A549 (cell line): Measurements from ENCODE around the gene YAF2.

ENCODE experiments used
- EP300 ChIP-seq, 2 experiments: fragments of >200 bp; sonication (Bioruptor Twin); formaldehyde crosslinking; IDR thresholded peaks; 2 replicates in 1 of 2; 3 replicates in 1 of 2; pipeline ENCODE4 v1.6.1; 2016 to 2017
- POLR2A ChIP-seq: IDR thresholded peaks from 2 replicates; pipeline ENCODE4 v1.6.1; 2012; ENCODE audit warnings: mild to moderate bottlenecking, low read length
- SMC3 ChIP-seq: fragments of >200 bp; sonication (Bioruptor Twin); formaldehyde crosslinking; IDR thresholded peaks from 3 replicates; pipeline ENCODE4 v1.6.1; 2018; ENCODE audit warnings: inconsistent platforms
- TF ChIP-seq, protein P1 (sequence below): IDR thresholded peaks from 2 replicates; pipeline ENCODE4 v1.6.1; 2012
- TF ChIP-seq, protein P2 (sequence below): fragments of >200 bp; sonication (Bioruptor Twin); formaldehyde crosslinking; IDR thresholded peaks from 3 replicates; pipeline ENCODE4 v1.5.1; 2016

DNA sequence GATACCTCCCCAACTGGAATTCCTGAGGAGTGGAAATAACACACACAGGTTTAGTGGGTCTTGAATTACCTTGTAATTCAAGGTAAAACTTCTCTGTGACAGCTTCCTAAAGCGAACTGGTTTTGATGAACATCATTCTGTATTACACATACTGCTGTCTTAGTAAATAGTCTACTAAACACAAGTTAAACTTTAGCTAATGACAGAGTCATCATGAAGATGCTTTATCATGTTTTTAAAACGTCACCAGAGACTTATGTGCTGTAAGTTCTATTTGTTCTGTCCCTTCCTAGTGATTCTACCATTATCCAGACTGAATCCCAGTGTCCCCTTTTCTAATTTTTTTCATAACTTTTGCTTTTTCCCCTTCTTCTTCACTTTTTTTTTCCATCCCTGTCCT lies 81.8 kb downstream of the YAF2 start:
- TF ChIP-seq, protein P1, sequence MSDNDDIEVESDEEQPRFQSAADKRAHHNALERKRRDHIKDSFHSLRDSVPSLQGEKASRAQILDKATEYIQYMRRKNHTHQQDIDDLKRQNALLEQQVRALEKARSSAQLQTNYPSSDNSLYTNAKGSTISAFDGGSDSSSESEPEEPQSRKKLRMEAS = no peak
- TF ChIP-seq, protein P2, sequence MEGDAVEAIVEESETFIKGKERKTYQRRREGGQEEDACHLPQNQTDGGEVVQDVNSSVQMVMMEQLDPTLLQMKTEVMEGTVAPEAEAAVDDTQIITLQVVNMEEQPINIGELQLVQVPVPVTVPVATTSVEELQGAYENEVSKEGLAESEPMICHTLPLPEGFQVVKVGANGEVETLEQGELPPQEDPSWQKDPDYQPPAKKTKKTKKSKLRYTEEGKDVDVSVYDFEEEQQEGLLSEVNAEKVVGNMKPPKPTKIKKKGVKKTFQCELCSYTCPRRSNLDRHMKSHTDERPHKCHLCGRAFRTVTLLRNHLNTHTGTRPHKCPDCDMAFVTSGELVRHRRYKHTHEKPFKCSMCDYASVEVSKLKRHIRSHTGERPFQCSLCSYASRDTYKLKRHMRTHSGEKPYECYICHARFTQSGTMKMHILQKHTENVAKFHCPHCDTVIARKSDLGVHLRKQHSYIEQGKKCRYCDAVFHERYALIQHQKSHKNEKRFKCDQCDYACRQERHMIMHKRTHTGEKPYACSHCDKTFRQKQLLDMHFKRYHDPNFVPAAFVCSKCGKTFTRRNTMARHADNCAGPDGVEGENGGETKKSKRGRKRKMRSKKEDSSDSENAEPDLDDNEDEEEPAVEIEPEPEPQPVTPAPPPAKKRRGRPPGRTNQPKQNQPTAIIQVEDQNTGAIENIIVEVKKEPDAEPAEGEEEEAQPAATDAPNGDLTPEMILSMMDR = no peak
- TF ChIP-seq POLR2A = no peak
- TF ChIP-seq SMC3 = no peak
- TF ChIP-seq EP300 (IDR thresholded peaks at IDR 0.05) = no peak
